Glomerular endothelial cell (primary cell): Measurements from ENCODE around the gene ATP6V1G3. TPM values are rescaled to one million over a fixed set of nuclear protein-coding genes. Genes with fewer than 3 reads are reported as not detected.
"Not testable (repeated sequence)": the region's sequence is repeated elsewhere in the genome, so short reads cannot be mapped to it uniquely, and the experiment has no call there.

Source experiments
- DNase-seq: peaks from one replicate; pipeline ENCODE4 v3.0.0-alpha.2; 2011; ENCODE audit warnings: low read depth, low spot score; ENCODE audit errors: extremely low read depth
- total RNA-seq: library from RNA; depleted of rRNA; stranded (reverse); fragments of >200 nt; gene quantifications from 2 replicates; pipeline ENCODE4 v1.2.3, GENCODE V29; 2015

ATP6V1G3 gene
- total RNA-seq, 1 donor from 2014 or later = not detected

GRCh38 chr1:198498103-198498385 is 42.4 kb downstream of the ATP6V1G3 start:
- no peak for DNase-seq

GRCh38 chr1:198497326-198498102 is 43.0 kb downstream of the ATP6V1G3 start:
- no peak for DNase-seq

- no peak for DNase-seq
These were observed 44.0 kb downstream of the ATP6V1G3 start for GRCh38 chr1:198496216-198497143.

- DNase-seq = no peak
These were observed 44.8 kb downstream of the ATP6V1G3 start for GRCh38 chr1:198495631-198496030.

- DNase-seq = no peak
These were observed 45.8 kb downstream of the ATP6V1G3 start for GRCh38 chr1:198494658-198495103.

- no peak for DNase-seq
These were observed 46.3 kb downstream of the ATP6V1G3 start for GRCh38 chr1:198494139-198494538.

- no peak for DNase-seq
These were observed 47.2 kb downstream of the ATP6V1G3 start for GRCh38 chr1:198493329-198493728.

GRCh38 chr1:198492872-198493271 is 47.6 kb downstream of the ATP6V1G3 start:
- no peak for DNase-seq

GRCh38 chr1:198491596-198491995 is 48.9 kb downstream of the ATP6V1G3 start:
- no peak for DNase-seq

GRCh38 chr1:198491028-198491427 is 49.5 kb downstream of the ATP6V1G3 start:
- no peak for DNase-seq

GRCh38 chr1:198490224-198490623 is 50.3 kb downstream of the ATP6V1G3 start:
- no peak for DNase-seq

- no peak for DNase-seq
These were observed 53.6 kb downstream of the ATP6V1G3 start for GRCh38 chr1:198486903-198487302.

GRCh38 chr1:198483645-198484044 is 56.8 kb downstream of the ATP6V1G3 start:
- no peak for DNase-seq

GRCh38 chr1:198483006-198483405 is 57.5 kb downstream of the ATP6V1G3 start:
- no peak for DNase-seq

- DNase-seq = no peak
These were observed 58.8 kb downstream of the ATP6V1G3 start for GRCh38 chr1:198481661-198482060.

GRCh38 chr1:198480876-198481275 is 59.6 kb downstream of the ATP6V1G3 start:
- DNase-seq = no peak

GRCh38 chr1:198477354-198477753 is 63.1 kb downstream of the ATP6V1G3 start:
- not testable (repeated sequence) for DNase-seq

Other genes with a start within 250 kb of the ATP6V1G3 start
- gene PTPRC, start 98.4 kb upstream of the ATP6V1G3 start, total RNA-seq = not detected in 2 replicates